Adrenal gland (tissue), 5 donors: ENCODE measurements around the gene SLC19A1.

Experiments
- CTCF ChIP-seq, 6 experiments: fragments of 450-650 bp in 4 of 6; fragments of 200-600 bp in 2 of 6; sonication (generic) in 1 of 6; IDR thresholded peaks; 1 replicate in 5 of 6; 2 replicates in 1 of 6; pipeline versions ENCODE4 v1.5.1 to v1.8.0; 2016 to 2021; ENCODE audit warnings: antibody characterized with exemption in 6 of 6, mild to moderate bottlenecking in 2 of 6, moderate library complexity in 1 of 6
- POLR2A ChIP-seq, 2 donors: fragments of 450-650 bp; IDR thresholded peaks; one replicate each; pipeline ENCODE4 v1.6.1; 2017; ENCODE audit warnings: antibody characterized with exemption in 2 of 2, mild to moderate bottlenecking in 2 of 2, moderate library complexity in 1 of 2
- donor health status: DM: no; HTN: no; CAD: no.

GRCh38 chr21:45547545-45547900, 5.3 kb upstream of the SLC19A1 start:
- TF ChIP-seq POLR2A (IDR thresholded peaks at IDR 0.05): no peak
- no peak for TF ChIP-seq CTCF (IDR thresholded peaks at IDR 0.05)
